Measurements from ENCODE around the gene RRAGD. TPM values are rescaled to one million over a fixed set of nuclear protein-coding genes. Genes with fewer than 3 reads are reported as not detected.

Gene RRAGD
- total and polyA plus RNA-seq, 2 experiments from 2014 or later, result 7.0 to 20.1 TPM

DNA sequence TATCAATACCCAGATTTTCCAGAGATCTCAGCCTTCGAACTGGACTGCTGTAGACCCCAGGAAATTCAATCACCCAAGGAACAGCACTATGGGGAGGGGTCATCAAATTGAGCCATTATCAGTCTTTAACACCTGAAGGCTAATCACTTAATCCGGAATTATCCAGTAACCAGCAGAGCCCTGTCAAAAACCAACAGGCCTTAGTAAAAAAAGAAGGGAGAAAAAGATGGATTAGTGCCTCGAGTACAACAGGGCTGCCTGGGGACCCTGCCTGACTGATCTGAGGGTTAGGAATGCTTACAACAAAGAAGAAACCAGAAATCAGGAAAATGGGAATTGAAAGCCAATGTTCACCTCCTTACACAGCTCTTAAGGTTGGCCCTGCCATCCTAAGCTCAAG is 7.6 kb downstream of the RRAGD start:
- TF ChIP-seq EZH2 (IDR thresholded peaks at IDR 0.05; ENCODE audit: low read depth, unreplicated experiment), result no peak
- TF ChIP-seq, protein P1, sequence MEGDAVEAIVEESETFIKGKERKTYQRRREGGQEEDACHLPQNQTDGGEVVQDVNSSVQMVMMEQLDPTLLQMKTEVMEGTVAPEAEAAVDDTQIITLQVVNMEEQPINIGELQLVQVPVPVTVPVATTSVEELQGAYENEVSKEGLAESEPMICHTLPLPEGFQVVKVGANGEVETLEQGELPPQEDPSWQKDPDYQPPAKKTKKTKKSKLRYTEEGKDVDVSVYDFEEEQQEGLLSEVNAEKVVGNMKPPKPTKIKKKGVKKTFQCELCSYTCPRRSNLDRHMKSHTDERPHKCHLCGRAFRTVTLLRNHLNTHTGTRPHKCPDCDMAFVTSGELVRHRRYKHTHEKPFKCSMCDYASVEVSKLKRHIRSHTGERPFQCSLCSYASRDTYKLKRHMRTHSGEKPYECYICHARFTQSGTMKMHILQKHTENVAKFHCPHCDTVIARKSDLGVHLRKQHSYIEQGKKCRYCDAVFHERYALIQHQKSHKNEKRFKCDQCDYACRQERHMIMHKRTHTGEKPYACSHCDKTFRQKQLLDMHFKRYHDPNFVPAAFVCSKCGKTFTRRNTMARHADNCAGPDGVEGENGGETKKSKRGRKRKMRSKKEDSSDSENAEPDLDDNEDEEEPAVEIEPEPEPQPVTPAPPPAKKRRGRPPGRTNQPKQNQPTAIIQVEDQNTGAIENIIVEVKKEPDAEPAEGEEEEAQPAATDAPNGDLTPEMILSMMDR (conservative IDR thresholded peaks at IDR 0.05; ENCODE audit: low read depth in 2 of 2), result no peak
- TF ChIP-seq, protein P2, sequence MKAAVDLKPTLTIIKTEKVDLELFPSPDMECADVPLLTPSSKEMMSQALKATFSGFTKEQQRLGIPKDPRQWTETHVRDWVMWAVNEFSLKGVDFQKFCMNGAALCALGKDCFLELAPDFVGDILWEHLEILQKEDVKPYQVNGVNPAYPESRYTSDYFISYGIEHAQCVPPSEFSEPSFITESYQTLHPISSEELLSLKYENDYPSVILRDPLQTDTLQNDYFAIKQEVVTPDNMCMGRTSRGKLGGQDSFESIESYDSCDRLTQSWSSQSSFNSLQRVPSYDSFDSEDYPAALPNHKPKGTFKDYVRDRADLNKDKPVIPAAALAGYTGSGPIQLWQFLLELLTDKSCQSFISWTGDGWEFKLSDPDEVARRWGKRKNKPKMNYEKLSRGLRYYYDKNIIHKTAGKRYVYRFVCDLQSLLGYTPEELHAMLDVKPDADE (IDR thresholded peaks at IDR 0.05), result no peak
- no peak for TF ChIP-seq CREB1 (CRISPR knock-in tag; IDR thresholded peaks at IDR 0.05; ENCODE audit: low read depth)
- TF ChIP-seq, protein P3, sequence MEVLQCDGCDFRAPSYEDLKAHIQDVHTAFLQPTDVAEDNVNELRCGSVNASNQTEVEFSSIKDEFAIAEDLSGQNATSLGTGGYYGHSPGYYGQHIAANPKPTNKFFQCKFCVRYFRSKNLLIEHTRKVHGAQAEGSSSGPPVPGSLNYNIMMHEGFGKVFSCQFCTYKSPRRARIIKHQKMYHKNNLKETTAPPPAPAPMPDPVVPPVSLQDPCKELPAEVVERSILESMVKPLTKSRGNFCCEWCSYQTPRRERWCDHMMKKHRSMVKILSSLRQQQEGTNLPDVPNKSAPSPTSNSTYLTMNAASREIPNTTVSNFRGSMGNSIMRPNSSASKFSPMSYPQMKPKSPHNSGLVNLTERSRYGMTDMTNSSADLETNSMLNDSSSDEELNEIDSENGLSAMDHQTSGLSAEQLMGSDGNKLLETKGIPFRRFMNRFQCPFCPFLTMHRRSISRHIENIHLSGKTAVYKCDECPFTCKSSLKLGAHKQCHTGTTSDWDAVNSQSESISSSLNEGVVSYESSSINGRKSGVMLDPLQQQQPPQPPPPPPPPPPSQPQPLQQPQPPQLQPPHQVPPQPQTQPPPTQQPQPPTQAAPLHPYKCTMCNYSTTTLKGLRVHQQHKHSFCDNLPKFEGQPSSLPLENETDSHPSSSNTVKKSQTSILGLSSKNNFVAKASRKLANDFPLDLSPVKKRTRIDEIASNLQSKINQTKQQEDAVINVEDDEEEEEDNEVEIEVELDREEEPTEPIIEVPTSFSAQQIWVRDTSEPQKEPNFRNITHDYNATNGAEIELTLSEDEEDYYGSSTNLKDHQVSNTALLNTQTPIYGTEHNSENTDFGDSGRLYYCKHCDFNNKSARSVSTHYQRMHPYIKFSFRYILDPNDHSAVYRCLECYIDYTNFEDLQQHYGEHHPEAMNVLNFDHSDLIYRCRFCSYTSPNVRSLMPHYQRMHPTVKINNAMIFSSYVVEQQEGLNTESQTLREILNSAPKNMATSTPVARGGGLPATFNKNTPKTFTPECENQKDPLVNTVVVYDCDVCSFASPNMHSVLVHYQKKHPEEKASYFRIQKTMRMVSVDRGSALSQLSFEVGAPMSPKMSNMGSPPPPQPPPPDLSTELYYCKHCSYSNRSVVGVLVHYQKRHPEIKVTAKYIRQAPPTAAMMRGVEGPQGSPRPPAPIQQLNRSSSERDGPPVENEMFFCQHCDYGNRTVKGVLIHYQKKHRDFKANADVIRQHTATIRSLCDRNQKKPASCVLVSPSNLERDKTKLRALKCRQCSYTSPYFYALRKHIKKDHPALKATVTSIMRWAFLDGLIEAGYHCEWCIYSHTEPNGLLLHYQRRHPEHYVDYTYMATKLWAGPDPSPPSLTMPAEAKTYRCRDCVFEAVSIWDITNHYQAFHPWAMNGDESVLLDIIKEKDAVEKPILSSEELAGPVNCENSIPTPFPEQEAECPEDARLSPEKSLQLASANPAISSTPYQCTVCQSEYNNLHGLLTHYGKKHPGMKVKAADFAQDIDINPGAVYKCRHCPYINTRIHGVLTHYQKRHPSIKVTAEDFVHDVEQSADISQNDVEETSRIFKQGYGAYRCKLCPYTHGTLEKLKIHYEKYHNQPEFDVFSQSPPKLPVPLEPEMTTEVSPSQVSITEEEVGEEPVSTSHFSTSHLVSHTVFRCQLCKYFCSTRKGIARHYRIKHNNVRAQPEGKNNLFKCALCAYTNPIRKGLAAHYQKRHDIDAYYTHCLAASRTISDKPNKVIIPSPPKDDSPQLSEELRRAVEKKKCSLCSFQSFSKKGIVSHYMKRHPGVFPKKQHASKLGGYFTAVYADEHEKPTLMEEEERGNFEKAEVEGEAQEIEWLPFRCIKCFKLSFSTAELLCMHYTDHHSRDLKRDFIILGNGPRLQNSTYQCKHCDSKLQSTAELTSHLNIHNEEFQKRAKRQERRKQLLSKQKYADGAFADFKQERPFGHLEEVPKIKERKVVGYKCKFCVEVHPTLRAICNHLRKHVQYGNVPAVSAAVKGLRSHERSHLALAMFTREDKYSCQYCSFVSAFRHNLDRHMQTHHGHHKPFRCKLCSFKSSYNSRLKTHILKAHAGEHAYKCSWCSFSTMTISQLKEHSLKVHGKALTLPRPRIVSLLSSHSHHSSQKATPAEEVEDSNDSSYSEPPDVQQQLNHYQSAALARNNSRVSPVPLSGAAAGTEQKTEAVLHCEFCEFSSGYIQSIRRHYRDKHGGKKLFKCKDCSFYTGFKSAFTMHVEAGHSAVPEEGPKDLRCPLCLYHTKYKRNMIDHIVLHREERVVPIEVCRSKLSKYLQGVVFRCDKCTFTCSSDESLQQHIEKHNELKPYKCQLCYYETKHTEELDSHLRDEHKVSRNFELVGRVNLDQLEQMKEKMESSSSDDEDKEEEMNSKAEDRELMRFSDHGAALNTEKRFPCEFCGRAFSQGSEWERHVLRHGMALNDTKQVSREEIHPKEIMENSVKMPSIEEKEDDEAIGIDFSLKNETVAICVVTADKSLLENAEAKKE (CRISPR knock-in tag; IDR thresholded peaks at IDR 0.05), result no peak
- TF ChIP-seq POLR2AphosphoS5 (IDR thresholded peaks at IDR 0.05; ENCODE audit: low read depth), result no peak
- TF ChIP-seq, protein P4, sequence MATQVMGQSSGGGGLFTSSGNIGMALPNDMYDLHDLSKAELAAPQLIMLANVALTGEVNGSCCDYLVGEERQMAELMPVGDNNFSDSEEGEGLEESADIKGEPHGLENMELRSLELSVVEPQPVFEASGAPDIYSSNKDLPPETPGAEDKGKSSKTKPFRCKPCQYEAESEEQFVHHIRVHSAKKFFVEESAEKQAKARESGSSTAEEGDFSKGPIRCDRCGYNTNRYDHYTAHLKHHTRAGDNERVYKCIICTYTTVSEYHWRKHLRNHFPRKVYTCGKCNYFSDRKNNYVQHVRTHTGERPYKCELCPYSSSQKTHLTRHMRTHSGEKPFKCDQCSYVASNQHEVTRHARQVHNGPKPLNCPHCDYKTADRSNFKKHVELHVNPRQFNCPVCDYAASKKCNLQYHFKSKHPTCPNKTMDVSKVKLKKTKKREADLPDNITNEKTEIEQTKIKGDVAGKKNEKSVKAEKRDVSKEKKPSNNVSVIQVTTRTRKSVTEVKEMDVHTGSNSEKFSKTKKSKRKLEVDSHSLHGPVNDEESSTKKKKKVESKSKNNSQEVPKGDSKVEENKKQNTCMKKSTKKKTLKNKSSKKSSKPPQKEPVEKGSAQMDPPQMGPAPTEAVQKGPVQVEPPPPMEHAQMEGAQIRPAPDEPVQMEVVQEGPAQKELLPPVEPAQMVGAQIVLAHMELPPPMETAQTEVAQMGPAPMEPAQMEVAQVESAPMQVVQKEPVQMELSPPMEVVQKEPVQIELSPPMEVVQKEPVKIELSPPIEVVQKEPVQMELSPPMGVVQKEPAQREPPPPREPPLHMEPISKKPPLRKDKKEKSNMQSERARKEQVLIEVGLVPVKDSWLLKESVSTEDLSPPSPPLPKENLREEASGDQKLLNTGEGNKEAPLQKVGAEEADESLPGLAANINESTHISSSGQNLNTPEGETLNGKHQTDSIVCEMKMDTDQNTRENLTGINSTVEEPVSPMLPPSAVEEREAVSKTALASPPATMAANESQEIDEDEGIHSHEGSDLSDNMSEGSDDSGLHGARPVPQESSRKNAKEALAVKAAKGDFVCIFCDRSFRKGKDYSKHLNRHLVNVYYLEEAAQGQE (IDR thresholded peaks at IDR 0.05; ENCODE audit: unreplicated experiment), result no peak
- TF ChIP-seq ZNF331 (CRISPR knock-in tag; IDR thresholded peaks at IDR 0.05; ENCODE audit: low read depth), result no peak
- TF ChIP-seq STAT1 (IDR thresholded peaks at IDR 0.05; ENCODE audit: unreplicated experiment), result no peak
- TF ChIP-seq EZH2phosphoT487 (IDR thresholded peaks at IDR 0.05; ENCODE audit: unreplicated experiment), result no peak
- TF ChIP-seq JUNB (IDR thresholded peaks at IDR 0.05; ENCODE audit: unreplicated experiment), result no peak
- no peak for TF ChIP-seq NANOG (IDR thresholded peaks at IDR 0.05; ENCODE audit: borderline replicate concordance)
- no peak for TF ChIP-seq ZNF114 (CRISPR knock-in tag; IDR thresholded peaks at IDR 0.05)
- Mint-ChIP-seq H3K27me3 (ENCODE audit: insufficient read depth, low read depth, poor library complexity) (peaks cover 10% of the 10 kb centered on the region), H3K27ac (no peak overlapping the region)

More for the DNA sequence above, 7.6 kb downstream of the RRAGD start:
- DNase-seq (ENCODE audit: low spot score) (no peak), ATAC-seq (no peak)
- H3K27ac ChIP-seq (ENCODE audit: low read depth), result no peak overlapping the region
- Mint-ChIP-seq H3K9me3 (no peaks in the 10 kb centered on the region), H3K4me3 (no peak overlapping the region), H3K36me3 (ENCODE audit: low read depth) (no peaks in the 10 kb centered on the region), H3K4me1 (peaks cover 47% of the 10 kb centered on the region)
- H2AFZ ChIP-seq, result no peak overlapping the region
- H3K36me3 ChIP-seq (ENCODE audit: insufficient read depth), result no peaks in the 10 kb centered on the region
- no peaks in the 10 kb centered on the region for H3K9me2 ChIP-seq (ENCODE audit: insufficient read depth)
- H3K4me2 ChIP-seq, result no peak overlapping the region
- peaks cover 44% of the 10 kb centered on the region for H3K4me1 ChIP-seq (ENCODE audit: insufficient read depth)
- no peaks in the 10 kb centered on the region; the same call in 1 of the 2 replicates for H4K20me1 ChIP-seq (replicated peaks; ENCODE audit: insufficient read depth)
- H3F3A ChIP-seq (replicated peaks; ENCODE audit: low read depth), result no peaks in the 10 kb centered on the region
- no peaks in the 10 kb centered on the region for H3K27me3 ChIP-seq (ENCODE audit: insufficient read depth)
- no peak overlapping the region for H3K4me3 ChIP-seq
- H3K79me2 ChIP-seq (replicated peaks; ENCODE audit: insufficient read depth), result peaks cover 52% of the 10 kb centered on the region
